Spinal cord (tissue), 10 donors: ENCODE results near the gene FIGN. TPM values are rescaled to one million over a fixed set of nuclear protein-coding genes. Genes with fewer than 3 reads are reported as not detected.
A peak's percentile ranks its signal among the peaks of the same experiment; 100 is the strongest.

Experiments
- DNase-seq, 6 donors: peaks; one replicate each; pipeline versions ENCODE4 v3.0.0 to v3.0.0-alpha.2; 2013 to 2015; ENCODE audit warnings: low spot score in 6 of 6, low read depth in 4 of 6
- H3K27ac ChIP-seq: one replicate; pipeline ENCODE4 v1.5.1; 2013; ENCODE audit warnings: low read depth, low read length, control low read depth
- H3K27me3 ChIP-seq: one replicate; pipeline ENCODE4 v1.6.1; 2013; ENCODE audit warnings: low read length; ENCODE audit not compliant: control insufficient read depth, insufficient read depth
- H3K36me3 ChIP-seq: one replicate; pipeline ENCODE4 v1.6.1; 2013; ENCODE audit warnings: low read length; ENCODE audit not compliant: control insufficient read depth, insufficient read depth
- H3K4me1 ChIP-seq: one replicate; pipeline ENCODE4 v1.6.1; 2013; ENCODE audit warnings: low read length; ENCODE audit not compliant: control insufficient read depth, insufficient read depth
- H3K4me3 ChIP-seq: one replicate; pipeline ENCODE4 v1.5.1; 2013; ENCODE audit warnings: low read depth, low read length, control low read depth
- H3K9me3 ChIP-seq: one replicate; pipeline ENCODE4 v1.6.1; 2013; ENCODE audit warnings: low read length; ENCODE audit not compliant: control insufficient read depth, insufficient read depth
- WGBS: methylation state at CpG from one replicate; pipeline ENCODE4 v1.1.5; 2013; ENCODE audit warnings: missing lambda C conversion rate; ENCODE audit not compliant: insufficient coverage; 5-methylcytosine and 5-hydroxymethylcytosine counted together
- polyA plus RNA-seq, 2 donors: library from polyadenylated mRNA; unstranded; fragments of 120-200 nt; gene quantifications; one replicate each; pipeline ENCODE4 v1.2.1, GENCODE V29; 2013; ENCODE audit not compliant: insufficient read length in 2 of 2
- total RNA-seq, 2 donors: library from RNA; depleted of rRNA in 1 of 2; stranded (reverse); fragments of 120-200 nt in 1 of 2; fragments of >200 nt in 1 of 2; gene quantifications; one replicate each; pipeline versions ENCODE4 v1.2.3 to v1.2.4, GENCODE V29; 2013 to 2014
- donor health status: healthy.

Gene FIGN
- total and polyA plus RNA-seq, 4 donors, result 6.6 to 9.8 (median 7.8) TPM

DNA sequence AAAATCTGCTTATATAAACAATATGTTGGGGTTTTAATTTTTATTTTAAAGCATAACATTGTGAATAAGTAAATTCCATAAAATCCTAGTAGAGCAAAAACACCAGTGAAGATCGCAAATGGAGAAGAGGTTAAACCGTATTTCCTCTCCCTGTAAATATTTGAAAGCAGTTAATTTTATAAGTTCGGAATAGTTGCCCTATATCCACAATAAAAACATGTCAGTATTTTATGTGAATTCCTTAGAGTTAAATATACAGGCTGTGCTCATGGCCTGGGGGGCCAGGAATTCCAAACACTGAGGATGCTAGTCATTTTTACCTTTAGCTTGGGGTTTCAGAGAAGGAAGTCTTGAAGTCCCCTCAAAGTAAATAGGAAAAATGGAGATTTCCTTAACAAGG, 135.0 kb downstream of the FIGN start:
- no peaks in the 10 kb centered on the region for H3K9me3 ChIP-seq
- DNase-seq, result no peak
- no peak overlapping the region for H3K4me3 ChIP-seq
- no peaks in the 10 kb centered on the region for H3K36me3 ChIP-seq
- no peaks in the 10 kb centered on the region for H3K27me3 ChIP-seq
- no CpG with 5 or more reads among the region's 3 CpGs for WGBS
- no peaks in the 10 kb centered on the region for H3K4me1 ChIP-seq
- H3K27ac ChIP-seq, result no peak overlapping the region

DNA sequence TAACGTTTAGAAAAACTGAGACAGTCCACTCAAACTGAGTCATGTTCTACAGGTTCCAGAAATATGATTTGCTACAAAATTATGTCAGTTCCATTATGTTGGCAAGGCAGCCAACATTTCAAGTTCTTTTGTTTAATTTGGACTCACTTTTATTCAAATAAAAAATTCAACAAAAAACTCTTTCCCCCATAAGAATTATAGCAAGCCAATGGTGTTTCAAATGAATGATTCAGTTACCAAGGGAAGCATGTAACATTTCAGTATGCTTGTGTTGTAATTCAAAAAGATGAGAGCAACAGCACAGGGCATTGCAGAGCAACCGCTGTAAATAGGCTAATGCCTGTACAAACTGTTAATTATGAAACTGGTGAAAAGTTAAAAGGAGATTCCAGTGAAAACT, 140.8 kb downstream of the FIGN start:
- Histone ChIP-seq H3K9me3 (no peaks in the 10 kb centered on the region), H3K27ac (no peak overlapping the region), H3K27me3 (no peaks in the 10 kb centered on the region), H3K4me3 (no peak overlapping the region), H3K4me1 (no peaks in the 10 kb centered on the region), H3K36me3 (no peaks in the 10 kb centered on the region)
- WGBS, result no CpG with 5 or more reads among the region's 2 CpGs
- peak in 1 of 6 donors; percentile 16 for DNase-seq

DNA sequence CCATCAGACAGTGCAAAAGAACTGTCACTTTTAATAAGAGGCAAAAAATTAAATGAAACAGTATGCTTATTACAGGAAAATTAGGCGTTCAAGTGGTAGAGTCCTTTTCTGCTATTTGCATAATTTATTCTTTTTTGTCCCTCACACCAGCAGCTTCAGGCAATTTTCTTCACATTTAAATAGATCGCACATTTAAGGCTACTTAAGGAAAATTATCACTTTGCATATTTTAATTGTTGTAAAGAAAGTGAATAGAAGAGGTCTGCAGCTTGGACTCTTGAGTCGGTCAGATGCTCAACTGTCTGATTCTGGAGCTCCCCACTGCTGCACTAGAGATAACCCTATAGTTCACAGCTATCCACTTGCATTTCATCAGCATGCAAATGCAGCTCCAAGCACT, 141.3 kb downstream of the FIGN start:
- Histone ChIP-seq H3K27me3 (no peaks in the 10 kb centered on the region), H3K36me3 (no peaks in the 10 kb centered on the region), H3K4me3 (no peak overlapping the region), H3K27ac (no peak overlapping the region), H3K9me3 (no peaks in the 10 kb centered on the region), H3K4me1 (no peaks in the 10 kb centered on the region)
- 50% methylated on average over 1 of the region's 3 CpGs for WGBS
- peak in 1 of 6 donors; percentile 51 for DNase-seq

DNA sequence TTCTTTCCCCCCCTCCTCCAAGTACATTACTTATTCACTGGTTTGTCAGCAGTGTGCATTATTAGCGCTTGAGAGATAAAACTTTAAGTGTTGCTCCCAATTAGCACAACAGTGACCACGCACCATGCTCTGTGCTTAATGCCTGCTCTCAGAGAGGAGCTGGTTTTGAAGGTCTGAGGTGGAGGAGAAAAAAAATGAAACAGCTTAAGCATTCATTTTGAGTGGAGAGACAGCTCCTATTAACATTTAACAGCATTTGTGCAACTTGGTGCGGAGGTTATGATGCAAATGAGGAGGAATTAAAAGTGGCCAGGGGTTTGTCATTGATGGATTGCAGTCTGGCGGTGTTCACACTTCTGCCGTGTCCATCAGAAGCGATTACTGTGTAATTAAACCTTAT, 141.8 kb downstream of the FIGN start:
- no peaks in the 10 kb centered on the region for H3K36me3 ChIP-seq
- H3K27me3 ChIP-seq, result no peaks in the 10 kb centered on the region
- no peak overlapping the region for H3K4me3 ChIP-seq
- H3K9me3 ChIP-seq, result no peaks in the 10 kb centered on the region
- DNase-seq, result peak in 2 of 6 donors; percentile 74 to 76
- no peak overlapping the region for H3K27ac ChIP-seq
- no CpG with 5 or more reads among the region's 6 CpGs for WGBS
- H3K4me1 ChIP-seq, result no peaks in the 10 kb centered on the region

DNA sequence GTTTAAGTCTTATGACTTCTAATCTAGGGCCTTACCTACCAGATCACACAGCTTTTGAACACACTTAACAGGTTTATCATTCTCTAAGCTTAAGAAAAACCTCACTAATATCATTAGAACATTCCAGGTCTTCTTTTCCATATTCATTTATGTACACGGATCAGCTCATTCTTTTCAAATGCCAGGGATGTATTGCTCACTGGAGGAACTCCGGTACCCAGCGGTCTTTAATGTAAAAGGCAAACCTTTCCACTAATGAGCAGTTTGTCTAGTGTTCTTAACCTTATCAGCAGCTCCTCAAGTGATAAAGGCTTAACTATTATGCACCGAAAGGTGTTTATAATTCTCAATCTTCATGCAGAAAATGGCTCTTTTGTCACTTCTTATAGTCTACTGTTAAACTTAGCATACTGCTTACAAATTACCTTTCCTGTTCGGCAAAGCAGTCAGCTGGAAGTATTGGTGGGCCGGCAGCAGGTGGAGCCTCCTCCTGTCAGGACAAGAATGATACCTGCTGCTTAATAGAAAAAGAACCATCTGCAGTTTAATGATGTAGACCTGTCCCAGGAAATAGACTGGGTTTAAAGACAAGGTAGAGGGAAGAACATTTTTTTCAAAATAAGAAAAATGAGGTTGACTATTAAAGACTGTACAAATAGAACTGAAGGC, 142.7 kb downstream of the FIGN start:
- Histone ChIP-seq H3K27ac (no peak overlapping the region), H3K9me3 (no peaks in the 10 kb centered on the region), H3K27me3 (no peaks in the 10 kb centered on the region), H3K4me3 (no peak overlapping the region), H3K36me3 (no peaks in the 10 kb centered on the region), H3K4me1 (no peaks in the 10 kb centered on the region)
- peak in 1 of 6 donors; percentile 38 for DNase-seq
- WGBS, result 93% methylated on average over 4 of the region's 6 CpGs

DNA sequence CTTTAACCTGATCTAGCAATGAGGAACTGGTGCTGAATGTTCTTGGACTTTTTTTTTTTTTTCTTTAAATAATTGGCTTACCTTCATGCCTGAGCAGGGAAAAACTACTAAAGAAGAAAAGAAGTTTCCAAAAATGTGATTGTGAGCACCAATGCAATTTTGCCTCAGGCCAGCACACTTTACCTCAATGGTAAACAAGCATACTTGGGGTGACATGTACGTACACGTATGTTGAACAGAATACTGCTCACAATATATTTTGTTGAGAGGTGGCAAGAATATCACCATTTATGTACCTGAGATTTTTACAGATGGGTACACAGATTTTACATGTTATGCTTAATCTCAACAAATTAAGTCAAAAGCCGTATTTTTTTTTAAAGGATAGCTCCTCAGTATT, 144.3 kb downstream of the FIGN start:
- Histone ChIP-seq H3K27ac (no peak overlapping the region), H3K4me3 (no peak overlapping the region), H3K9me3 (no peaks in the 10 kb centered on the region), H3K4me1 (no peaks in the 10 kb centered on the region), H3K27me3 (no peaks in the 10 kb centered on the region), H3K36me3 (no peaks in the 10 kb centered on the region)
- WGBS, result no CpG with 5 or more reads among the region's 3 CpGs
- DNase-seq, result no peak

DNA sequence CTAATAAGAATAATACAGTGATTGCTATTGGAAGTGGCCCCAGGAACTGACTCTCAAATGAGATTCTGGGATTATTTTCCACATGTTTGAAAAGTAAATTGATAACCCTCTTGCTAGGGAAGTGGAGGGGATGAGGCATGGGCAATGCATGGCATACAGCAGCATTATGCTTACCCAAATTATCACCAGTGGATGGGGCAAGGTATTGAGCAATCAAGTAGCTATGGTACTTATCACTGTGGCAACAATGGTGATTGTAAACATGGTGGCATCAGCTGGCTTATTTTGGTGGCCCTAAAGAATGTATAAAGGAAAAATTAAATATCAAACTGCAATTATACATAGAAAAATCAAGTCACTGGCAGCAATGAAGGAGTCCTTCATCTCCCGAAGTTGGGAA, 155.1 kb downstream of the FIGN start:
- no peaks in the 10 kb centered on the region for H3K36me3 ChIP-seq
- no peak for DNase-seq
- H3K27ac ChIP-seq, result no peak overlapping the region
- no peaks in the 10 kb centered on the region for H3K9me3 ChIP-seq
- no peaks in the 10 kb centered on the region for H3K4me1 ChIP-seq
- H3K27me3 ChIP-seq, result no peaks in the 10 kb centered on the region
- no CpG with 5 or more reads among the region's 1 CpG for WGBS
- no peak overlapping the region for H3K4me3 ChIP-seq

DNA sequence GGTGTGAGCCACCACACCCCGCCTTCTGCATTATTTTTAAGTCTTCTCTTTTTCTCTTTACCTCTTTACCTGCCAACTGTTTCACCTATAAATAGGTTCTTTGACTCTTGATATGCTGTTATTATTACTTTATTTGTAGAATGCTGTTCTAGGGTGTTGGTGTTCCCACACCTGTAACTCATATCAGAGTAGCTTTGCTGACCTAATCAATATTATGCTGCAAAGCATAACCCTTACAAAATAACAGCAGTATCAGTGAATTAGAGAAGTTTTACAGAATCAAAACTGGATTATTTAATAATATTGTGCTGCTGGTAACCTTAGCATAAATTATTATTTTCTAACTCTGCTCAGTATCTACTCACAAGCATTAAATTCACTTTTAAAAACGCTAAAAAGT, 161.5 kb downstream of the FIGN start:
- Histone ChIP-seq H3K9me3 (no peaks in the 10 kb centered on the region), H3K4me1 (no peaks in the 10 kb centered on the region), H3K4me3 (no peak overlapping the region), H3K27me3 (no peaks in the 10 kb centered on the region), H3K36me3 (no peaks in the 10 kb centered on the region), H3K27ac (no peak overlapping the region)
- no peak for DNase-seq
- WGBS, result 100% methylated on average over 1 of the region's 2 CpGs

DNA sequence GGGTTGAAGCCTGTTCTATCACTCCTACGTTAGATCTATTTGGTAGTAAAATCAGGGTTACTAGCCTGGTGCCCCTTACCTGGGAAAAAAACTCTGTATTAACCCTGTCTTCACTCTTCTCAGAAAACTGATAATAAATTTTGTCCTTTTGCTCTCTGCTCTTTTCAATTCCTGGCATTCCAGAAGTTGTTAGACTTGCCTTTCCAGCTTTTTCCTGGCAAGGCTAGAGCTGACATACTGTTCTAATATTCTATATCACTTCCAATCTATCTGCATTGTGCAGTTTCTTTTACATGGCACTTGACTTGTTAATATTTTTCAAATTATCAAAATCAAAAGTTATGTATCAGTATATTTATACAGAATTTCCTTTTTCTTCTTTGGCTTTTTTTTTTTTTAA, 162.2 kb downstream of the FIGN start:
- Histone ChIP-seq H3K27me3 (no peaks in the 10 kb centered on the region), H3K4me3 (no peak overlapping the region), H3K36me3 (no peaks in the 10 kb centered on the region), H3K27ac (no peak overlapping the region), H3K9me3 (no peaks in the 10 kb centered on the region), H3K4me1 (no peaks in the 10 kb centered on the region)
- WGBS, result no CpG with 5 or more reads among the region's 1 CpG
- no peak for DNase-seq

DNA sequence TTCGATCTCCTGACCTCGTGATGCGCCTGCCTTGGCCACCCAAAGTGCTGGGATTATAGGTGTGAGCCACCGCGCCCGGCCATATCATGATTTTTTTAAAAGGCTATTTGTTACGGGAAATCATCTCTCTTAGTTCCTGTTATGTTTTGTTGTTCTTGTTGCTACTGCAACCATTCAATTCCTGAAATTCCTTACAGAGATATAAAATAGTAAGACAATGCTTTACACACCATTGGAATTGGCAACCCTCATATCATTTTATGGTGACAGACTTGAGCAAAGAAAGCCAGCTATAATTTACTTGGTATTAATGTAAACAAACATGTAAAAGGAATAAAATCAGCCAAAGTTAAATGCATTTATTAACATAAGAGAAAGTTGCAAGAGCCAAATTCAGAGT, 163.0 kb downstream of the FIGN start:
- Histone ChIP-seq H3K4me3 (no peak overlapping the region), H3K36me3 (no peaks in the 10 kb centered on the region), H3K4me1 (no peaks in the 10 kb centered on the region), H3K9me3 (no peaks in the 10 kb centered on the region), H3K27ac (no peak overlapping the region), H3K27me3 (no peaks in the 10 kb centered on the region)
- no peak for DNase-seq
- WGBS, result 97% methylated on average over 3 of the region's 7 CpGs
